D721Med (cell line): ENCODE measurements around the gene PHACTR4.

Source experiments
- DNase-seq: peaks from one replicate; pipeline ENCODE4 v3.0.0; 2011; ENCODE audit warnings: low spot score; ENCODE audit not compliant: insufficient read length
- FAIRE-seq: peaks from 2 replicates; lab custom pipeline; 2011; peaks lifted over from hg19 to GRCh38; lab: Jason Lieb, UNC
- CTCF ChIP-seq: IDR thresholded peaks from 2 replicates; pipeline ENCODE4 v1.5.1; 2012; ENCODE audit warnings: mild to moderate bottlenecking, control low read depth; ENCODE audit not compliant: insufficient read depth; ENCODE audit errors: missing control alignments

PHACTR4 gene

GRCh38 chr1:28395181-28395580, 25.6 kb downstream of the PHACTR4 start:
- DNase-seq (no peak), FAIRE-seq (no peak)
- TF ChIP-seq CTCF = no peak

- no peak for TF ChIP-seq CTCF
- no peak for FAIRE-seq
Measured at GRCh38 chr1:28401760-28402159, 32.2 kb downstream of the PHACTR4 start.

GRCh38 chr1:28409090-28409489, 39.5 kb downstream of the PHACTR4 start:
- no peak for TF ChIP-seq CTCF
- FAIRE-seq = no peak
- DNase-seq = no peak

More at GRCh38 chr1:28401760-28402159, 32.2 kb downstream of the PHACTR4 start:
- DNase-seq = no peak

GRCh38 chr1:28411656-28412055, 42.1 kb downstream of the PHACTR4 start:
- FAIRE-seq = no peak
- DNase-seq = no peak
- no peak for TF ChIP-seq CTCF

- no peak for FAIRE-seq
- no peak for TF ChIP-seq CTCF
- DNase-seq = no peak
Measured at GRCh38 chr1:28412731-28413130, 43.2 kb downstream of the PHACTR4 start.

- no peak for DNase-seq
- FAIRE-seq = no peak
- TF ChIP-seq CTCF = no peak
Measured at GRCh38 chr1:28416509-28417194, 47.1 kb downstream of the PHACTR4 start.

- FAIRE-seq (no peak), DNase-seq (no peak)
- TF ChIP-seq CTCF = no peak
Measured at GRCh38 chr1:28417441-28417922, 47.9 kb downstream of the PHACTR4 start.
